VCaP (cell line): Measurements from ENCODE around the gene IRGM.
"Not testable (repeated sequence)": the region's sequence is repeated elsewhere in the genome, so short reads cannot be mapped to it uniquely, and the experiment has no call there.

Experiments
- H3K27ac ChIP-seq: fragments of 450-650 bp; 2 replicates; pipeline ENCODE4 v1.5.1; 2017
- CTCF ChIP-seq: fragments of 450-650 bp; conservative IDR thresholded peaks from 2 replicates; pipeline ENCODE4 v1.5.1; 2017; ENCODE audit warnings: mild to moderate bottlenecking, moderate library complexity

IRGM gene

GRCh38 chr5:150846308-150846653 lies at the start of gene IRGM:
IRGM (plus strand) TSS chr5:150846521; CDS start chr5:150848124, 1,603 bp downstream.
- H3K27ac ChIP-seq: not testable (repeated sequence)

- no peak for TF ChIP-seq CTCF
- no peak overlapping the region for H3K27ac ChIP-seq
These were observed 48.9 kb upstream of the IRGM start for GRCh38 chr5:150797384-150797783.

DNA sequence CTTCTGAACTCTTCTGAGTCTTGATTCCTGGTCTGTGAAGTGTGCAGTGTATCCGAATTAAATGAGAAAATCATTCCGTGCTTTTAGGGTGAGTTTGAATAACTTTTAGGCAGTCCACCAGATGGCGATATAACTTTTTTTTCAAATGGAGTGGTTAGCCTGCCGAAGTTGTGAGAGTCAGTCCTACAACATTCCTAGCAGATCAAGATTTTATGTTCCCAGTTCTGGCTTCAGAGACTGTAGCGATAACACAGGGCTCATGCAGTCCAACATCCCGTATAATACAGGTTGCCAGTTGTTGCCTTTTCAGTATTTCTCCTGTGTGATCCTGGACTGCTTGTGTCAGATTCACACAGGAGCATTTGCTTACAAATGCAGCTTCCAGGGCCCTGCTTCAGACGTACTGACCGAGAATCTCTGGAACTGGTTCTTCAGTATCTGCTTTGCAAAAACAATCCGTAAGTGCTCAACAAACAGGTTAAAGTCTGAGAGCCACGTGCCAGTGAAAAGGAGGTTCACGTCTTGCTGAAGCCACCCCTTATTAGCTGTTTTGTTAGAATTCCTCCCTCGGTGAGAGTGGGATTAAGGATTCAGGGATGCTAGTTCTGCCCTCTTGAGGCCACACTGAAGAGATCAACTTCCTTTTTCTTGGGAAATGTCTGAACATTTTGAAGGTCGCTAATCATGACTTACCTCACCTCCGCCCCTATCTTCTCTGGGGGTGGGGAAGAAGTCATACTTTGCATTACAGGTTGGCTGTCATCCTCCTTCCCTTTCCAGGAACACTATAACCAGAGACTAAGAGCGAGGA lies 45.0 kb upstream of the IRGM start:
- no peak overlapping the region for H3K27ac ChIP-seq

GRCh38 chr5:150804388-150804787 lies 41.9 kb upstream of the IRGM start:
- no peak for TF ChIP-seq CTCF
- H3K27ac ChIP-seq: no peak overlapping the region

More for the DNA sequence above, 45.0 kb upstream of the IRGM start:
- peak; percentile 40 for TF ChIP-seq CTCF

- H3K27ac ChIP-seq: no peak overlapping the region
- no peak for TF ChIP-seq CTCF
These were observed 37.0 kb upstream of the IRGM start for GRCh38 chr5:150809363-150809762.

- H3K27ac ChIP-seq: peak overlapping the region; percentile 55
- no peak for TF ChIP-seq CTCF
These were observed 31.3 kb upstream of the IRGM start for GRCh38 chr5:150815010-150815409.

GRCh38 chr5:150816946-150817345 lies 29.4 kb upstream of the IRGM start:
- TF ChIP-seq CTCF: no peak
- H3K27ac ChIP-seq: no peak overlapping the region

- no peak overlapping the region for H3K27ac ChIP-seq
- no peak for TF ChIP-seq CTCF
These were observed 16.6 kb upstream of the IRGM start for GRCh38 chr5:150829744-150830143.

GRCh38 chr5:150831821-150832220 lies 14.5 kb upstream of the IRGM start:
- not testable (repeated sequence) for H3K27ac ChIP-seq
